Smooth muscle cell of the brain vasculature (primary cell): ENCODE measurements around the gene CHCHD3.

Source experiments
- DNase-seq: peaks from one replicate; pipeline ENCODE4 v3.0.0-alpha.2; 2012; ENCODE audit warnings: low read depth, low spot score

CHCHD3 gene

GRCh38 chr7:132777414-132777813 lies 304.5 kb downstream of the CHCHD3 start:
- no peak for DNase-seq

- no peak for DNase-seq
Measured at GRCh38 chr7:132776048-132776620, 305.8 kb downstream of the CHCHD3 start.

GRCh38 chr7:132773527-132773956 lies 308.3 kb downstream of the CHCHD3 start:
- DNase-seq = no peak

GRCh38 chr7:132771301-132771730 lies 310.6 kb downstream of the CHCHD3 start:
- DNase-seq = no peak

- DNase-seq = no peak
Measured at GRCh38 chr7:132770055-132770454, 311.8 kb downstream of the CHCHD3 start.

GRCh38 chr7:132769280-132769679 lies 312.6 kb downstream of the CHCHD3 start:
- no peak for DNase-seq

GRCh38 chr7:132768099-132768498 lies 313.8 kb downstream of the CHCHD3 start:
- no peak for DNase-seq

- DNase-seq = no peak
Measured at GRCh38 chr7:132767378-132767777, 314.5 kb downstream of the CHCHD3 start.

- DNase-seq = no peak
Measured at GRCh38 chr7:132766660-132767059, 315.2 kb downstream of the CHCHD3 start.

GRCh38 chr7:132765861-132766260 lies 316.0 kb downstream of the CHCHD3 start:
- no peak for DNase-seq

- DNase-seq = no peak
Measured at GRCh38 chr7:132764762-132765161, 317.1 kb downstream of the CHCHD3 start.

GRCh38 chr7:132760866-132761265 lies 321.0 kb downstream of the CHCHD3 start:
- DNase-seq = no peak

- DNase-seq = no peak
Measured at GRCh38 chr7:132760244-132760623, 321.7 kb downstream of the CHCHD3 start.

GRCh38 chr7:132759482-132760243 lies 322.2 kb downstream of the CHCHD3 start:
- DNase-seq = no peak

GRCh38 chr7:132758986-132759385 lies 322.9 kb downstream of the CHCHD3 start:
- no peak for DNase-seq

GRCh38 chr7:132757783-132758182 lies 324.1 kb downstream of the CHCHD3 start:
- no peak for DNase-seq

GRCh38 chr7:132756484-132756990 lies 325.4 kb downstream of the CHCHD3 start:
- no peak for DNase-seq

- DNase-seq = no peak
Measured at GRCh38 chr7:132755538-132756483, 326.1 kb downstream of the CHCHD3 start.

- no peak for DNase-seq
Measured at GRCh38 chr7:132752431-132752830, 329.5 kb downstream of the CHCHD3 start.

- no peak for DNase-seq
Measured at GRCh38 chr7:132751244-132751647, 330.6 kb downstream of the CHCHD3 start.

- DNase-seq = no peak
Measured at GRCh38 chr7:132750530-132751217, 331.2 kb downstream of the CHCHD3 start.
